Neuronal stem cell (in vitro differentiated cells): ENCODE data around the gene CCT5.

Experiments used
- DNase-seq: peaks from one replicate; pipeline ENCODE4 v3.0.0-alpha.2; 2013; ENCODE audit warnings: low spot score
- H2AFZ ChIP-seq: one replicate; pipeline ENCODE4 v1.6.1; 2013; ENCODE audit warnings: mild to moderate bottlenecking, low read length, inconsistent platforms
- H2AK5ac ChIP-seq: 2 replicates; pipeline ENCODE4 v1.6.1; 2013; ENCODE audit warnings: low read depth, mild to moderate bottlenecking, inconsistent platforms, low read length, moderate library complexity, mixed read lengths
- H2BK120ac ChIP-seq: 2 replicates; pipeline ENCODE4 v1.6.1; 2013; ENCODE audit warnings: low read depth, mild to moderate bottlenecking, inconsistent platforms, low read length, moderate library complexity, mixed read lengths
- H2BK12ac ChIP-seq: one replicate; pipeline ENCODE4 v1.6.1; 2013; ENCODE audit warnings: low read length, inconsistent platforms
- H2BK15ac ChIP-seq: 2 replicates; pipeline ENCODE4 v1.6.1; 2013; ENCODE audit warnings: mild to moderate bottlenecking, low read length, inconsistent platforms, mixed read lengths
- H2BK5ac ChIP-seq: one replicate; pipeline ENCODE4 v1.6.1; 2013; ENCODE audit warnings: inconsistent platforms, mild to moderate bottlenecking, low read length, moderate library complexity
- H3K14ac ChIP-seq: one replicate; pipeline ENCODE4 v1.6.1; 2013; ENCODE audit warnings: low read length, inconsistent platforms
- H3K18ac ChIP-seq: 2 replicates; pipeline ENCODE4 v1.6.1; 2013; ENCODE audit warnings: low read length, inconsistent platforms
- H3K23ac ChIP-seq: 2 replicates; pipeline ENCODE4 v1.6.1; 2013; ENCODE audit warnings: low read depth, mild to moderate bottlenecking, mixed read lengths, low read length, inconsistent platforms; ENCODE audit not compliant: poor library complexity
- H3K27ac ChIP-seq: replicated peaks from 3 replicates; pipeline ENCODE4 v1.5.1; 2013; ENCODE audit warnings: low read length, inconsistent platforms
- H3K27me3 ChIP-seq, 3 experiments: 2 replicates each; pipeline ENCODE4 v1.6.1; 2013; ENCODE audit warnings: low read length in 3 of 3, mild to moderate bottlenecking in 2 of 3, inconsistent platforms in 1 of 3, low read depth in 1 of 3, mixed read lengths in 1 of 3, moderate library complexity in 1 of 3; ENCODE audit not compliant: control insufficient read depth in 3 of 3, insufficient read depth in 3 of 3
- H3K36me3 ChIP-seq, 2 donors: replicated peaks in 1 of 2; 2 replicates each; pipeline ENCODE4 v1.6.1; 2013; ENCODE audit warnings: low read length in 2 of 2; ENCODE audit not compliant: control insufficient read depth in 2 of 2, insufficient read depth in 2 of 2
- H3K4ac ChIP-seq: 2 replicates; pipeline ENCODE4 v1.6.1; 2013; ENCODE audit warnings: inconsistent platforms, mild to moderate bottlenecking, low read length, moderate library complexity
- H3K4me1 ChIP-seq, 2 donors: 1 replicate in 1 of 2; 2 replicates in 1 of 2; pipeline ENCODE4 v1.6.1; 2013; ENCODE audit warnings: low read length in 2 of 2, low read depth in 1 of 2; ENCODE audit not compliant: control insufficient read depth in 2 of 2, insufficient read depth in 1 of 2
- H3K4me2 ChIP-seq: one replicate; pipeline ENCODE4 v1.6.1; 2013; ENCODE audit warnings: mild to moderate bottlenecking, low read length, inconsistent platforms; ENCODE audit not compliant: insufficient read depth, poor library complexity, severe bottlenecking
- H3K4me3 ChIP-seq, 2 donors: 2 replicates each; pipeline ENCODE4 v1.5.1; 2013; ENCODE audit warnings: low read length in 2 of 2, mild to moderate bottlenecking in 2 of 2, inconsistent platforms in 1 of 2, moderate library complexity in 1 of 2
- H3K79me1 ChIP-seq: one replicate; pipeline ENCODE4 v1.6.1; 2013; ENCODE audit warnings: low read depth, mild to moderate bottlenecking, inconsistent platforms, low read length, moderate library complexity
- H3K9ac ChIP-seq: one replicate; pipeline ENCODE4 v1.6.1; 2013; ENCODE audit warnings: mild to moderate bottlenecking, low read depth, low read length, inconsistent platforms; ENCODE audit not compliant: poor library complexity
- H3K9me3 ChIP-seq, 2 donors: replicated peaks in 1 of 2; 2 replicates each; pipeline versions ENCODE3 to v1.6.1; 2013; ENCODE audit warnings: low read length in 2 of 2, mild to moderate bottlenecking in 2 of 2, inconsistent platforms in 1 of 2, low read depth in 1 of 2, mixed read lengths in 1 of 2, moderate library complexity in 1 of 2; ENCODE audit not compliant: control insufficient read depth in 2 of 2, insufficient read depth in 1 of 2
- H4K8ac ChIP-seq: one replicate; pipeline ENCODE4 v1.6.1; 2013; ENCODE audit warnings: low read depth, mild to moderate bottlenecking, inconsistent platforms, low read length, moderate library complexity
- H4K91ac ChIP-seq: one replicate; pipeline ENCODE4 v1.6.1; 2013; ENCODE audit warnings: low read length, low read depth, mild to moderate bottlenecking, inconsistent platforms; ENCODE audit not compliant: poor library complexity
- WGBS, 2 donors: extraction: QIAGEN DNeasy Blood & Tissue Kit; methylation state at CpG; one replicate each; pipeline ENCODE4 v1.1.7; 2013; ENCODE audit warnings: missing lambda C conversion rate in 2 of 2, mixed read lengths in 1 of 2; ENCODE audit not compliant: insufficient read length in 2 of 2, insufficient replicate concordance in 1 of 2; ENCODE audit errors: extremely low coverage in 2 of 2; 5-methylcytosine and 5-hydroxymethylcytosine counted together

CCT5 gene

GRCh38 chr5:10297646-10298204, 47.6 kb downstream of the CCT5 start:
- H2AK5ac ChIP-seq = peak overlapping the region; percentile 57
- H2BK120ac ChIP-seq = no peak overlapping the region
- peaks cover 2% of the 10 kb centered on the region in 2 donors for H3K36me3 ChIP-seq
- H3K9ac ChIP-seq = peak overlapping the region; percentile 54
- H3K4me3 ChIP-seq = no peak overlapping the region
- H3K27ac ChIP-seq = no peak overlapping the region
- no peaks in the 10 kb centered on the region for H3K79me1 ChIP-seq
- H3K27me3 ChIP-seq = no peaks in the 10 kb centered on the region
- WGBS, 2 donors = no CpG with 5 or more reads among the region's 14 CpGs
- H3K4me2 ChIP-seq = no peak overlapping the region
- no peak overlapping the region for H3K14ac ChIP-seq
- H3K9me3 ChIP-seq = peaks cover 0 to 3% of the 10 kb centered on the region in 2 donors
- H3K4me1 ChIP-seq = peaks cover 0 to 4% of the 10 kb centered on the region in 2 donors
- no peak overlapping the region for H2BK12ac ChIP-seq
- peak overlapping the region; percentile 26 for H4K8ac ChIP-seq
- no peak overlapping the region for H2AFZ ChIP-seq
- H3K23ac ChIP-seq = peak overlapping the region; percentile 82
- no peak overlapping the region for H2BK15ac ChIP-seq
- H4K91ac ChIP-seq = no peak overlapping the region
- DNase-seq = no peak
- peak overlapping the region; percentile 70 for H2BK5ac ChIP-seq
- no peak overlapping the region for H3K4ac ChIP-seq
- H3K18ac ChIP-seq = peak overlapping the region; percentile 74

GRCh38 chr5:10300246-10300645, 50.2 kb downstream of the CCT5 start:
- DNase-seq = no peak
- Histone ChIP-seq H3K9me3 (peaks cover 0 to 5% of the 10 kb centered on the region in 2 donors), H3K14ac (no peak overlapping the region), H2BK12ac (no peak overlapping the region), H3K9ac (no peak overlapping the region), H3K27ac (no peak overlapping the region), H3K4me1 (peaks cover 0 to 10% of the 10 kb centered on the region in 2 donors), H2BK5ac (no peak overlapping the region), H3K4ac (no peak overlapping the region), H3K18ac (no peak overlapping the region), H4K8ac (no peak overlapping the region), H2AFZ (no peak overlapping the region), H3K4me2 (no peak overlapping the region), H4K91ac (no peak overlapping the region), H2BK120ac (no peak overlapping the region), H3K23ac (no peak overlapping the region), H3K79me1 (no peaks in the 10 kb centered on the region), H3K27me3 (no peaks in the 10 kb centered on the region), H2AK5ac (no peak overlapping the region), H2BK15ac (no peak overlapping the region), H3K36me3 (peaks cover 2% of the 10 kb centered on the region in 2 donors), H3K4me3 (no peak overlapping the region)
- WGBS, 2 donors = no CpG with 5 or more reads among the region's 5 CpGs

- Histone ChIP-seq H3K4me3 (no peak overlapping the region), H2AK5ac (no peak overlapping the region), H4K91ac (no peak overlapping the region), H3K9ac (no peak overlapping the region), H3K27me3 (no peaks in the 10 kb centered on the region), H3K79me1 (no peaks in the 10 kb centered on the region), H2BK15ac (no peak overlapping the region), H3K4ac (no peak overlapping the region), H3K23ac (no peak overlapping the region), H4K8ac (no peak overlapping the region), H2BK120ac (no peak overlapping the region), H2AFZ (no peak overlapping the region), H3K14ac (no peak overlapping the region), H3K9me3 (peaks cover 0 to 5% of the 10 kb centered on the region in 2 donors), H2BK5ac (no peak overlapping the region), H3K4me2 (no peak overlapping the region), H3K18ac (no peak overlapping the region), H3K36me3 (peaks cover 2% of the 10 kb centered on the region in 2 donors), H2BK12ac (no peak overlapping the region), H3K27ac (no peak overlapping the region), H3K4me1 (peaks cover 0 to 11% of the 10 kb centered on the region in 2 donors)
- no peak for DNase-seq
- WGBS, 2 donors = no CpG with 5 or more reads among the region's 7 CpGs
These were observed 51.2 kb downstream of the CCT5 start for GRCh38 chr5:10301266-10301665.

GRCh38 chr5:10301842-10302610, 51.9 kb downstream of the CCT5 start:
- H3K9ac ChIP-seq = peak overlapping the region; percentile 45
- no peak overlapping the region for H4K8ac ChIP-seq
- no peak for DNase-seq

More at GRCh38 chr5:10301842-10302610, 51.9 kb downstream of the CCT5 start:
- Histone ChIP-seq H2BK5ac (no peak overlapping the region), H2BK120ac (no peak overlapping the region), H3K79me1 (no peaks in the 10 kb centered on the region), H2BK15ac (no peak overlapping the region), H3K36me3 (peaks cover 2% of the 10 kb centered on the region in 2 donors), H3K18ac (no peak overlapping the region), H3K4me1 (peaks cover 0 to 12% of the 10 kb centered on the region in 2 donors), H3K4me2 (no peak overlapping the region), H2AK5ac (no peak overlapping the region), H3K27ac (no peak overlapping the region), H2AFZ (no peak overlapping the region), H3K23ac (no peak overlapping the region), H3K9me3 (peaks cover 0 to 4% of the 10 kb centered on the region in 2 donors), H3K14ac (no peak overlapping the region), H3K27me3 (peaks cover 0 to 2% (median 0%) of the 10 kb centered on the region in 3 experiments), H4K91ac (no peak overlapping the region), H2BK12ac (no peak overlapping the region), H3K4ac (no peak overlapping the region), H3K4me3 (no peak overlapping the region)
- no CpG with 5 or more reads among the region's 11 CpGs for WGBS, 2 donors
